DOHH2 (cell line): ENCODE data around the gene KLHL6.

ENCODE experiments used
- H3F3A ChIP-seq: fragments of 200-600 bp; sonication (generic), shearing (Covaris generic); 2 replicates; pipeline ENCODE4 v1.6.0; 2016; ENCODE audit warnings: antibody characterized with exemption, mild to moderate bottlenecking; ENCODE audit not compliant: control insufficient read depth, insufficient read depth
- H3K27ac ChIP-seq: fragments of 200-600 bp; sonication (generic); 2 replicates; pipeline ENCODE4 v1.5.1; 2014; ENCODE audit warnings: low read depth, mild to moderate bottlenecking, low read length, moderate library complexity
- H3K27me3 ChIP-seq: fragments of 200-600 bp; sonication (generic); 2 replicates; pipeline ENCODE4 v1.6.1; 2014; ENCODE audit warnings: mild to moderate bottlenecking, low read length, mixed read lengths; ENCODE audit not compliant: control insufficient read depth
- H3K36me3 ChIP-seq: fragments of 200-600 bp; sonication (generic); 2 replicates; pipeline ENCODE4 v1.6.1; 2014; ENCODE audit warnings: mild to moderate bottlenecking, low read length, moderate library complexity, mixed read lengths; ENCODE audit not compliant: control insufficient read depth
- H3K4me1 ChIP-seq: fragments of 200-600 bp; sonication (generic); 2 replicates; pipeline ENCODE4 v1.6.1; 2014; ENCODE audit warnings: mild to moderate bottlenecking, low read length, mixed read lengths; ENCODE audit not compliant: control insufficient read depth
- H3K4me2 ChIP-seq: fragments of 200-600 bp; sonication (generic); 2 replicates; pipeline ENCODE4 v1.6.0; 2014; ENCODE audit warnings: mild to moderate bottlenecking, low read length, moderate library complexity
- H3K4me3 ChIP-seq: fragments of 200-600 bp; sonication (generic); 2 replicates; pipeline ENCODE4 v1.5.1; 2014; ENCODE audit warnings: mild to moderate bottlenecking, low read length, mixed read lengths
- H3K79me2 ChIP-seq: fragments of 200-600 bp; sonication (generic); 2 replicates; pipeline ENCODE4 v1.6.1; 2014; ENCODE audit warnings: mild to moderate bottlenecking, low read length, mixed read lengths; ENCODE audit not compliant: control insufficient read depth
- H3K9me2 ChIP-seq: fragments of 200-600 bp; sonication (generic); replicated peaks from 2 replicates; pipeline ENCODE4 v1.6.1; 2014; ENCODE audit warnings: mild to moderate bottlenecking, low read length, mixed read lengths; ENCODE audit not compliant: control insufficient read depth
- H3K9me3 ChIP-seq: fragments of 200-600 bp; sonication (generic); 2 replicates; pipeline ENCODE4 v1.6.1; 2014; ENCODE audit warnings: antibody characterized with exemption, low read length, mixed read lengths; ENCODE audit not compliant: control insufficient read depth, insufficient read depth
- H4K20me1 ChIP-seq: fragments of 200-600 bp; sonication (generic); 2 replicates; pipeline ENCODE4 v1.6.0; 2014; ENCODE audit warnings: low read depth, mild to moderate bottlenecking, antibody characterized with exemption, low read length, moderate library complexity; ENCODE audit not compliant: control insufficient read depth, insufficient read depth
- EZH2phosphoT487 ChIP-seq: fragments of 200-600 bp; sonication (generic); IDR thresholded peaks from 2 replicates; pipeline ENCODE4 v1.6.1; 2017; ENCODE audit warnings: borderline replicate concordance, mild to moderate bottlenecking, antibody characterized with exemption, low read length, moderate library complexity, mixed read lengths
- TF ChIP-seq, protein P1 (sequence below): fragments of 200-600 bp; sonication (generic); IDR thresholded peaks from one replicate; pipeline ENCODE4 v1.5.1; 2014; ENCODE audit warnings: antibody characterized with exemption, mild to moderate bottlenecking, low read depth, low read length; ENCODE audit not compliant: poor library complexity, severe bottlenecking

The KLHL6 gene, protein sequence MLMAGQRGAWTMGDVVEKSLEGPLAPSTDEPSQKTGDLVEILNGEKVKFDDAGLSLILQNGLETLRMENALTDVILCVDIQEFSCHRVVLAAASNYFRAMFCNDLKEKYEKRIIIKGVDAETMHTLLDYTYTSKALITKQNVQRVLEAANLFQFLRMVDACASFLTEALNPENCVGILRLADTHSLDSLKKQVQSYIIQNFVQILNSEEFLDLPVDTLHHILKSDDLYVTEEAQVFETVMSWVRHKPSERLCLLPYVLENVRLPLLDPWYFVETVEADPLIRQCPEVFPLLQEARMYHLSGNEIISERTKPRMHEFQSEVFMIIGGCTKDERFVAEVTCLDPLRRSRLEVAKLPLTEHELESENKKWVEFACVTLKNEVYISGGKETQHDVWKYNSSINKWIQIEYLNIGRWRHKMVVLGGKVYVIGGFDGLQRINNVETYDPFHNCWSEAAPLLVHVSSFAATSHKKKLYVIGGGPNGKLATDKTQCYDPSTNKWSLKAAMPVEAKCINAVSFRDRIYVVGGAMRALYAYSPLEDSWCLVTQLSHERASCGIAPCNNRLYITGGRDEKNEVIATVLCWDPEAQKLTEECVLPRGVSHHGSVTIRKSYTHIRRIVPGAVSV

DNA sequence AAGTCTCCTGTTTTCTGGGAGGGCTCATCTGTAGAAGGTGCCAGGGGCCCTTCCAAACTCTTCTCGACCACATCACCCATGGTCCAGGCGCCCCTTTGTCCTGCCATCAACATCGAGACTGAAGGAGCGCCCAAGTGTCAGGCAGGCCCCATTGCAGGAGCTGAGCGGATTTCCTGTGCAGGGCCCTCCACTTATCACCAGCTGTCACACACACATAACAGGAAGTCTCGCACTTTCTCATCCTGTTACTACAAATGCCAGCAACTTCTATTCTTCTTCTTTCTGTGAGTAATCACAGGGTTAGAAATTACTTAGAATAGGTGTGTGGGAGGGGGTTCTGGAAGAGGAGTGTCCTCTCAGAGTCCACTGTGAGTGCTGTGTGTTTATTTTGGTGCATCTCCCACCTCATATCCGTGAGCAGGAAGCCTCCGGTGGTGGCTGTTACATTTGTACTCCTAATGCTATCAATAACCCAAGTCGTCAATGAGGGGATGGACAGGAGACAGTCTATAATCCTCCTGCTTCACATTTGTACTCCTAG, at the start of gene KLHL6:
Gene KLHL6, minus strand, starts transcription at position 166 of the 541 bp plus-strand sequence. Its CDS starts 53 bp downstream, at position 113.
- Histone ChIP-seq H3K4me2 (peak within 1 kb of the TSS; percentile 95), H3K27ac (peak within 1 kb of the TSS; percentile 88), H3K9me3 (no peaks in the 10 kb centered on the region), H3K4me1 (peaks cover 58% of the 10 kb centered on the region), H3K36me3 (peaks cover 37% of the 10 kb centered on the region), H3K79me2 (peaks cover 59% of the 10 kb centered on the region), H3K9me2 (no peaks in the 10 kb centered on the region), H3F3A (peaks cover 27% of the 10 kb centered on the region), H3K27me3 (no peaks in the 10 kb centered on the region), H3K4me3 (peak within 1 kb of the TSS; percentile 82), H4K20me1 (no peaks in the 10 kb centered on the region)
- TF ChIP-seq, protein P1, sequence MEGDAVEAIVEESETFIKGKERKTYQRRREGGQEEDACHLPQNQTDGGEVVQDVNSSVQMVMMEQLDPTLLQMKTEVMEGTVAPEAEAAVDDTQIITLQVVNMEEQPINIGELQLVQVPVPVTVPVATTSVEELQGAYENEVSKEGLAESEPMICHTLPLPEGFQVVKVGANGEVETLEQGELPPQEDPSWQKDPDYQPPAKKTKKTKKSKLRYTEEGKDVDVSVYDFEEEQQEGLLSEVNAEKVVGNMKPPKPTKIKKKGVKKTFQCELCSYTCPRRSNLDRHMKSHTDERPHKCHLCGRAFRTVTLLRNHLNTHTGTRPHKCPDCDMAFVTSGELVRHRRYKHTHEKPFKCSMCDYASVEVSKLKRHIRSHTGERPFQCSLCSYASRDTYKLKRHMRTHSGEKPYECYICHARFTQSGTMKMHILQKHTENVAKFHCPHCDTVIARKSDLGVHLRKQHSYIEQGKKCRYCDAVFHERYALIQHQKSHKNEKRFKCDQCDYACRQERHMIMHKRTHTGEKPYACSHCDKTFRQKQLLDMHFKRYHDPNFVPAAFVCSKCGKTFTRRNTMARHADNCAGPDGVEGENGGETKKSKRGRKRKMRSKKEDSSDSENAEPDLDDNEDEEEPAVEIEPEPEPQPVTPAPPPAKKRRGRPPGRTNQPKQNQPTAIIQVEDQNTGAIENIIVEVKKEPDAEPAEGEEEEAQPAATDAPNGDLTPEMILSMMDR, result no peak
- no peak for TF ChIP-seq EZH2phosphoT487

DNA sequence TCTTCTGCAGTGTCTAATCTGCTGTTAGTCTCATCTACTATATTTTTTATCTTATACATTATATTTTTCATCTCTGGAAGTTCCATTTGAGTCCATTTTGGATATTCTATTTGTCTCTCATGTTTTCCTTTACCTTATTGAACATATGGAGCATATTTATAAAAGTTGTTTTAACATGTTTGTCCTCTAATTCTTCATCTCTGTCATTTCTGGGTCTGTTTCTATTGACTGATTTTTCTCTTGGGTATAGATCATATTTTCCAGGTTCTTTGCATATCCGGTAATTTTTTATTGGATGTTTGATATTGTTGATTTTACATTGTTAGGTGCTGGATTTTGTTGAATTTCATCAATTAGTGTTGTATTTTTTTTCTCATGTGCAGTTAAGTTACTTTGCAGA, 42.5 kb upstream of the KLHL6 start:
- Histone ChIP-seq H3K9me3 (peaks cover 6% of the 10 kb centered on the region; the same call in 1 of the 2 replicates), H3K36me3 (no peaks in the 10 kb centered on the region), H3K79me2 (no peaks in the 10 kb centered on the region), H3K27me3 (no peaks in the 10 kb centered on the region), H3K4me2 (no peak overlapping the region), H3K4me1 (peaks cover 12% of the 10 kb centered on the region), H3K4me3 (no peak overlapping the region), H3K9me2 (no peaks in the 10 kb centered on the region), H3K27ac (no peak overlapping the region), H4K20me1 (no peaks in the 10 kb centered on the region), H3F3A (peaks cover 6% of the 10 kb centered on the region; the same call in 1 of the 2 replicates)
- no peak for TF ChIP-seq EZH2phosphoT487
- TF ChIP-seq, protein P1, result no peak

DNA sequence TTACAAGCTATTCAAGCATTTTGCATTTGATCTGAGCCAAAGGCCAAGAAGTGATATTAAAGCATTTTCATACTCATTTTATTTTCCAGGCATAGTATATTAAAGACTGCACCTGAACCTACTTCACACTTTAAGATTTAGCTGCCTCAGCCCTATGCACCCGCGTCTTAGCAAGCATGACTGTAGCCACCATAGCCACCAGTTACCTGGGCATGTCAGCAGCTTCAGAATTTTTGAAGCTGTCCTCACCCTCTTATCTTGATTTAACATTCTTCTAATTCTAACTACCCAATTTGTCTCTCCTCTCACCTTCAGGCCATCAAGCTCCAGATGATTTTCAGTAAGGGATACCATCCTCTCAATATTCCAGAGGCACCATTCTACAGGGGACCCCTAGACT, 39.1 kb upstream of the KLHL6 start:
- Histone ChIP-seq H3K4me1 (peaks cover 45% of the 10 kb centered on the region), H3K36me3 (peaks cover 6% of the 10 kb centered on the region), H3K27ac (no peak overlapping the region), H3F3A (peaks cover 22% of the 10 kb centered on the region), H3K4me3 (no peak overlapping the region), H3K27me3 (no peaks in the 10 kb centered on the region), H4K20me1 (no peaks in the 10 kb centered on the region), H3K9me3 (peaks cover 6% of the 10 kb centered on the region; the same call in 1 of the 2 replicates), H3K4me2 (no peak overlapping the region), H3K9me2 (no peaks in the 10 kb centered on the region), H3K79me2 (no peaks in the 10 kb centered on the region)
- TF ChIP-seq EZH2phosphoT487, result no peak
- TF ChIP-seq, protein P1, result no peak
